ENCODE measurements around the gene DAP. TPM values are rescaled to one million over a fixed set of nuclear protein-coding genes. Genes with fewer than 3 reads are reported as not detected.

DAP gene
- total and polyA plus RNA-seq, 2 of the 13 experiments (the other 11 are each of a cell fraction or from before 2014, with no cell fraction given), result 22.0 to 57.5 TPM

DNA sequence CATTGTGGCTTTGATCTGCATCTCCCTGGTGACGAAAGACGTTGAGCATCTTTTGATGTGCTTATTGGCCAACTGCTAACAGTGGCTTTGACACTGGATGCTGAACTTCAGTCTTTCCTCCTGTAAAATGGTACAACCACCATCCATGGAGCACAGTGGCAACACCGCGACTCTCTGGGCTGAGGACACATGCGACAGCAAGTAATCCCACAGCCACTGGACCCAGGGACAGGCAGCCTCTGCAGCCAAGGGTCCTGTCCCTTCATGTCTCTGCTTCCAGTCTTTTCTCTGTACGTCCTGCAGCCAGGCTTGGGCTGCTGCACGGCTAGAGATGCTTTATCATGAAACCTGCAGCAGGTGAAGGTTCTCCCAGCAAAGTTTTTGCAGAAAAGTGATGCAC, 83.5 kb downstream of the DAP start:
- in situ Hi-C loops (cut with HindIII; ENCODE audit: extremely low pct_ligation_motif_present, low pct_unique_long_range_greater_than_20kb), result no loop called here
- Histone ChIP-seq H3K27me3 (ENCODE audit: control insufficient read depth in 1 of 2, insufficient read depth in 2 of 2, low read length in 2 of 2) (no peaks in the 10 kb centered on the region), H3K27ac (ENCODE audit: extremely low read length, insufficient read depth, low read length) (no peak overlapping the region), H2AFZ (ENCODE audit: low read length) (no peak overlapping the region), H3K9ac (ENCODE audit: insufficient read depth, low read depth, low read length) (no peak overlapping the region), H4K20me1 (ENCODE audit: insufficient read depth, low read length) (no peaks in the 10 kb centered on the region), H3K79me2 (ENCODE audit: insufficient read depth, low read length) (no peaks in the 10 kb centered on the region), H3K9me3 (ENCODE audit: low read length) (no peaks in the 10 kb centered on the region), H3K4me2 (ENCODE audit: low read depth, low read length) (no peak overlapping the region), H3K4me3 (replicated peaks in 1 of 3; ENCODE audit: insufficient read depth in 1 of 3, low read depth in 2 of 3, low read length in 3 of 3) (no peak overlapping the region), H3K36me3 (replicated peaks in 1 of 2; ENCODE audit: control insufficient read depth in 1 of 2, insufficient read depth in 2 of 2, low read length in 2 of 2) (peaks cover 24 to 31% of the 10 kb centered on the region in 2 experiments), H3K4me1 (ENCODE audit: insufficient read depth, low read length) (no peaks in the 10 kb centered on the region)
- ATAC-seq (no peak), FAIRE-seq (no peak), DNase-seq (ENCODE audit: low spot score) (no peak)
- ChIA-PET POLR2A (no interaction called here), CTCF (ENCODE audit: low intra/inter-chr PET ratio, low total read pairs) (no interaction called here)
- intact Hi-C loops (cut with micrococcal nuclease; ENCODE audit: unreplicated experiment), result no loop called here
- BruUV-seq (replicated peaks), result no TSS peak
- no peak for TF ChIP-seq ZNF570 (CRISPR knock-in tag; IDR thresholded peaks at IDR 0.05; ENCODE audit: borderline replicate concordance)
- TF ChIP-seq RBM22 (optimal IDR thresholded peaks at IDR 0.05; ENCODE audit: low read length), result peak; percentile 87
- no peak for TF ChIP-seq ATM (IDR thresholded peaks at IDR 0.05; ENCODE audit: borderline replicate concordance)
- 99% methylated on average over 7 of the region's 7 CpGs for WGBS (ENCODE audit: low lambda C conversion rate)

DNA sequence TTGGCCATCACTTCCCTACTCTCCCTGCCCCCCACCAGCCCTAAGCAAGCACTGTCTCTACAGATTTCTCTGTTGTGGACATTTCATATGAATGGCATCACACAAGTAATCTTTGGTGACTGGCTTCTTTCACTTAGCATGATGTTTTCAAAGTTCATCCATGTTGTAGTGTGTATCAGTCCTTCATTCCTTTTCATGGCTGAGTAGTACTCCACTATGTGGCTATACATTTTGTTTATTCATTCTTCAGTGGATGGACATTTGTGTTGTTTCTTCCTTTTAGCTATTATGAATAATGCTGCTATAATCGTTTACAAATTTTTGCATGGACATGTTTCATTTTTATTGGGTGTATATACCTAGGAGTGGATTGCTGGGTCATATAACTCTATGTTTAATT, 84.1 kb downstream of the DAP start:
- CTCF ChIA-PET (ENCODE audit: low intra/inter-chr PET ratio, low total read pairs), result no interaction called here
- no peak for TF ChIP-seq CENPT (CRISPR knock-in tag; IDR thresholded peaks at IDR 0.05; ENCODE audit: low read depth)
- TF ChIP-seq, protein P1, sequence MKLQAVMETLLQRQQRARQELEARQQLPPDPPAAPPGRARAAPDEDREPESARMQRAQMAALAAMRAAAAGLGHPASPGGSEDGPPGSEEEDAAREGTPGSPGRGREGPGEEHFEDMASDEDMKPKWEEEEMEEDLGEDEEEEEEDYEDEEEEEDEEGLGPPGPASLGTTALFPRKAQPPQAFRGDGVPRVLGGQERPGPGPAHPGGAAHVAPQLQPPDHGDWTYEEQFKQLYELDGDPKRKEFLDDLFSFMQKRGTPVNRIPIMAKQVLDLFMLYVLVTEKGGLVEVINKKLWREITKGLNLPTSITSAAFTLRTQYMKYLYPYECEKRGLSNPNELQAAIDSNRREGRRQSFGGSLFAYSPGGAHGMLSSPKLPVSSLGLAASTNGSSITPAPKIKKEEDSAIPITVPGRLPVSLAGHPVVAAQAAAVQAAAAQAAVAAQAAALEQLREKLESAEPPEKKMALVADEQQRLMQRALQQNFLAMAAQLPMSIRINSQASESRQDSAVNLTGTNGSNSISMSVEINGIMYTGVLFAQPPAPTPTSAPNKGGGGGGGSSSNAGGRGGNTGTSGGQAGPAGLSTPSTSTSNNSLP (IDR thresholded peaks at IDR 0.05; ENCODE audit: low read depth, low read length), result no peak
- TF ChIP-seq, protein P2, sequence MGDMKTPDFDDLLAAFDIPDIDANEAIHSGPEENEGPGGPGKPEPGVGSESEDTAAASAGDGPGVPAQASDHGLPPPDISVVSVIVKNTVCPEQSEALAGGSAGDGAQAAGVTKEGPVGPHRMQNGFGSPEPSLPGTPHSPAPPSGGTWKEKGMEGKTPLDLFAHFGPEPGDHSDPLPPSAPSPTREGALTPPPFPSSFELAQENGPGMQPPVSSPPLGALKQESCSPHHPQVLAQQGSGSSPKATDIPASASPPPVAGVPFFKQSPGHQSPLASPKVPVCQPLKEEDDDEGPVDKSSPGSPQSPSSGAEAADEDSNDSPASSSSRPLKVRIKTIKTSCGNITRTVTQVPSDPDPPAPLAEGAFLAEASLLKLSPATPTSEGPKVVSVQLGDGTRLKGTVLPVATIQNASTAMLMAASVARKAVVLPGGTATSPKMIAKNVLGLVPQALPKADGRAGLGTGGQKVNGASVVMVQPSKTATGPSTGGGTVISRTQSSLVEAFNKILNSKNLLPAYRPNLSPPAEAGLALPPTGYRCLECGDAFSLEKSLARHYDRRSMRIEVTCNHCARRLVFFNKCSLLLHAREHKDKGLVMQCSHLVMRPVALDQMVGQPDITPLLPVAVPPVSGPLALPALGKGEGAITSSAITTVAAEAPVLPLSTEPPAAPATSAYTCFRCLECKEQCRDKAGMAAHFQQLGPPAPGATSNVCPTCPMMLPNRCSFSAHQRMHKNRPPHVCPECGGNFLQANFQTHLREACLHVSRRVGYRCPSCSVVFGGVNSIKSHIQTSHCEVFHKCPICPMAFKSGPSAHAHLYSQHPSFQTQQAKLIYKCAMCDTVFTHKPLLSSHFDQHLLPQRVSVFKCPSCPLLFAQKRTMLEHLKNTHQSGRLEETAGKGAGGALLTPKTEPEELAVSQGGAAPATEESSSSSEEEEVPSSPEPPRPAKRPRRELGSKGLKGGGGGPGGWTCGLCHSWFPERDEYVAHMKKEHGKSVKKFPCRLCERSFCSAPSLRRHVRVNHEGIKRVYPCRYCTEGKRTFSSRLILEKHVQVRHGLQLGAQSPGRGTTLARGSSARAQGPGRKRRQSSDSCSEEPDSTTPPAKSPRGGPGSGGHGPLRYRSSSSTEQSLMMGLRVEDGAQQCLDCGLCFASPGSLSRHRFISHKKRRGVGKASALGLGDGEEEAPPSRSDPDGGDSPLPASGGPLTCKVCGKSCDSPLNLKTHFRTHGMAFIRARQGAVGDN (CRISPR knock-in tag; IDR thresholded peaks at IDR 0.05), result no peak
- TF ChIP-seq PRMT3 (CRISPR knock-in tag; IDR thresholded peaks at IDR 0.05; ENCODE audit: borderline replicate concordance, low read depth), result no peak
- no peak for TF ChIP-seq ATF7 (IDR thresholded peaks at IDR 0.05)
- TF ChIP-seq ATF7 (CRISPR knock-in tag; IDR thresholded peaks at IDR 0.05), result no peak
- TF ChIP-seq TAF15 (IDR thresholded peaks at IDR 0.05; ENCODE audit: low read depth, low read length, poor library complexity, severe bottlenecking), result no peak

More for the DNA sequence above, 84.1 kb downstream of the DAP start:
- BruUV-seq (replicated peaks), result no TSS peak
- in situ Hi-C loops (cut with HindIII; ENCODE audit: extremely low pct_ligation_motif_present, low pct_unique_long_range_greater_than_20kb), result no loop called here
- peaks cover 2% of the 10 kb centered on the region for H3K4me1 ChIP-seq (ENCODE audit: insufficient read depth, low read length)
- H3K27ac ChIP-seq (ENCODE audit: extremely low read length, insufficient read depth, low read length), result no peak overlapping the region
- no peak overlapping the region for H3K4me2 ChIP-seq (ENCODE audit: low read depth, low read length)
- H3K4me3 ChIP-seq (replicated peaks in 1 of 3; ENCODE audit: insufficient read depth in 1 of 3, low read depth in 2 of 3, low read length in 3 of 3), result no peak overlapping the region
- DNase-seq (ENCODE audit: low spot score) (no peak), ATAC-seq (no peak), FAIRE-seq (no peak)
- no peak overlapping the region for H3K9ac ChIP-seq (ENCODE audit: insufficient read depth, low read depth, low read length)
- H2AFZ ChIP-seq (ENCODE audit: low read length), result no peak overlapping the region
- WGBS (ENCODE audit: low lambda C conversion rate), result 89% methylated on average over 1 of the region's 1 CpG
- intact Hi-C loops (cut with micrococcal nuclease; ENCODE audit: unreplicated experiment), result no loop called here
- H3K79me2 ChIP-seq (ENCODE audit: insufficient read depth, low read length), result no peaks in the 10 kb centered on the region
- POLR2A ChIA-PET, result no interaction called here
- no peaks in the 10 kb centered on the region for H4K20me1 ChIP-seq (ENCODE audit: insufficient read depth, low read length)
- H3K27me3 ChIP-seq (ENCODE audit: control insufficient read depth in 1 of 2, insufficient read depth in 2 of 2, low read length in 2 of 2), result no peaks in the 10 kb centered on the region
- H3K36me3 ChIP-seq (replicated peaks in 1 of 2; ENCODE audit: control insufficient read depth in 1 of 2, insufficient read depth in 2 of 2, low read length in 2 of 2), result peaks cover 20 to 25% of the 10 kb centered on the region in 2 experiments
- no peaks in the 10 kb centered on the region for H3K9me3 ChIP-seq (ENCODE audit: low read length)

All from HepG2 (cell line).